Sigmoid colon (tissue), 7 donors: Measurements from ENCODE around the gene CEP104. TPM values are rescaled to one million over a fixed set of nuclear protein-coding genes. Genes with fewer than 3 reads are reported as not detected.
"Not testable (repeated sequence)": the region's sequence is repeated elsewhere in the genome, so short reads cannot be mapped to it uniquely, and the experiment has no call there.

ENCODE experiments used
- DNase-seq: peaks from one replicate; pipeline ENCODE4 v3.0.0-alpha.2; 2019
- H3K27ac ChIP-seq, 4 donors: fragments of 200-600 bp; sonication (generic); one replicate each; pipeline ENCODE4 v1.5.1; 2016 to 2019; ENCODE audit warnings: mild to moderate bottlenecking in 1 of 4
- H3K27me3 ChIP-seq, 3 donors: fragments of 200-600 bp; sonication (generic); one replicate each; pipeline ENCODE4 v1.5.1; 2019; ENCODE audit warnings: mild to moderate bottlenecking in 1 of 3
- H3K36me3 ChIP-seq, 4 donors: fragments of 200-600 bp; sonication (generic); one replicate each; pipeline ENCODE4 v1.5.1; 2016 to 2019
- H3K4me1 ChIP-seq, 4 donors: fragments of 200-600 bp; sonication (generic); one replicate each; pipeline ENCODE4 v1.5.1; 2017 to 2019
- H3K4me3 ChIP-seq, 4 donors: fragments of 200-600 bp; sonication (generic); one replicate each; pipeline ENCODE4 v1.5.1; 2017 to 2019; ENCODE audit warnings: mild to moderate bottlenecking in 2 of 4, moderate library complexity in 1 of 4
- H3K9me3 ChIP-seq, 4 donors: fragments of 200-600 bp in 3 of 4; sonication (generic) in 3 of 4; one replicate each; pipeline versions ENCODE4 v1.5.1 to v1.6.1; 2013 to 2019
- CTCF ChIP-seq, 4 experiments: fragments of 450-650 bp in 3 of 4; fragments of 200-600 bp in 1 of 4; IDR thresholded peaks; one replicate each; pipeline ENCODE4 v1.5.1; 2016 to 2019; ENCODE audit warnings: antibody characterized with exemption in 4 of 4, mild to moderate bottlenecking in 3 of 4, moderate library complexity in 2 of 4
- EP300 ChIP-seq, 4 donors: sonication (generic); formaldehyde crosslinking; IDR thresholded peaks; one replicate each; pipeline ENCODE4 v1.6.1; 2017; ENCODE audit warnings: antibody characterized with exemption in 4 of 4
- POLR2A ChIP-seq, 2 donors: fragments of 450-650 bp; IDR thresholded peaks; one replicate each; pipeline ENCODE4 v1.6.1; 2016; ENCODE audit warnings: antibody characterized with exemption in 2 of 2, mild to moderate bottlenecking in 2 of 2, moderate library complexity in 2 of 2
- POLR2AphosphoS5 ChIP-seq, 4 donors: sonication (generic); formaldehyde crosslinking; IDR thresholded peaks; one replicate each; pipeline ENCODE4 v1.6.1; 2017; ENCODE audit warnings: antibody characterized with exemption in 4 of 4
- whole genome bisulfite sequencing, 2 donors: extraction: QIAGEN DNeasy Blood & Tissue Kit; methylation state at CpG; one replicate each; pipeline ENCODE4 v1.1.7; 2013; 5-methylcytosine and 5-hydroxymethylcytosine counted together
- intact Hi-C: fragments of 100-400 bp; cut with DNase I; formaldehyde crosslinking; loops from one replicate; pipeline ENCODE4 v1.15.1; 2023
- polyA plus RNA-seq, 3 donors: library from polyadenylated mRNA; stranded (reverse); fragments of 200-250 nt; gene quantifications; one replicate each; pipeline ENCODE4 v1.2.3, GENCODE V29; 2013
- total RNA-seq, 4 donors: library from RNA; depleted of rRNA; stranded (reverse); fragments of >200 nt; gene quantifications; one replicate each; pipeline ENCODE4 v1.1.0, GENCODE V29; 2016
- donor health status: healthy with polysubstance abuse.
- donor health status: Bipolar disorder and iron deficiency.
- donor health status: healthy.

The CEP104 gene
- total and polyA plus RNA-seq, 7 donors, result 12.0 to 32.5 (median 21.6) TPM

- WGBS, 2 donors, result 82 to 85% methylated on average over 5 of the region's 5 CpGs
- H3K9me3 ChIP-seq, result no peaks in the 10 kb centered on the region
- H3K36me3 ChIP-seq, result no peaks in the 10 kb centered on the region
- no peak for DNase-seq
- H3K4me1 ChIP-seq, result no peaks in the 10 kb centered on the region
- H3K27ac ChIP-seq, result no peak overlapping the region
- H3K4me3 ChIP-seq, result no peak overlapping the region
- peaks cover 0 to 10% (median 7%) of the 10 kb centered on the region in 3 donors for H3K27me3 ChIP-seq
- no peak for TF ChIP-seq POLR2A (IDR thresholded peaks at IDR 0.05)
- no peak for TF ChIP-seq POLR2AphosphoS5 (IDR thresholded peaks at IDR 0.05)
- no peak for TF ChIP-seq EP300 (IDR thresholded peaks at IDR 0.05)
- TF ChIP-seq CTCF (IDR thresholded peaks at IDR 0.05), result no peak
- intact Hi-C loops, result no loop called here
Measured at GRCh38 chr1:3807769-3808168, 49.2 kb downstream of the CEP104 start.

GRCh38 chr1:3805038-3805437 is 52.0 kb downstream of the CEP104 start:
- H3K27ac ChIP-seq, result no peak overlapping the region
- TF ChIP-seq POLR2A (IDR thresholded peaks at IDR 0.05), result no peak
- TF ChIP-seq EP300 (IDR thresholded peaks at IDR 0.05), result no peak
- no peak for TF ChIP-seq CTCF (IDR thresholded peaks at IDR 0.05)
- no peak for TF ChIP-seq POLR2AphosphoS5 (IDR thresholded peaks at IDR 0.05)
- H3K4me3 ChIP-seq, result no peak overlapping the region
- H3K4me1 ChIP-seq, result peaks cover 0 to 3% (median 0%) of the 10 kb centered on the region in 4 donors
- WGBS, 2 donors, result 71 to 84% methylated on average over 11 of the region's 11 CpGs
- H3K36me3 ChIP-seq, result no peaks in the 10 kb centered on the region
- H3K27me3 ChIP-seq, result peaks cover 0 to 10% (median 7%) of the 10 kb centered on the region in 3 donors
- DNase-seq, result no peak
- intact Hi-C loops, result no loop called here
- H3K9me3 ChIP-seq, result no peaks in the 10 kb centered on the region

- intact Hi-C loops, H3K27ac ChIP-seq, H3K9me3 ChIP-seq, H3K36me3 ChIP-seq, DNase-seq, H3K4me3 ChIP-seq, H3K4me1 ChIP-seq: not testable (repeated sequence)
- 53 to 57% methylated on average over 7 of the region's 7 CpGs for WGBS, 2 donors
- H3K27me3 ChIP-seq, result peaks cover 0 to 10% (median 7%) of the 10 kb centered on the region in 3 donors
Measured at GRCh38 chr1:3804627-3804944, 52.4 kb downstream of the CEP104 start.

GRCh38 chr1:3803905-3804626 is 52.9 kb downstream of the CEP104 start:
- Histone ChIP-seq H3K4me1 (peaks cover 0 to 3% (median 0%) of the 10 kb centered on the region in 4 donors), H3K9me3 (no peaks in the 10 kb centered on the region), H3K4me3 (no peak overlapping the region), H3K36me3 (no peaks in the 10 kb centered on the region), H3K27ac (no peak overlapping the region), H3K27me3 (peaks cover 0 to 10% (median 7%) of the 10 kb centered on the region in 3 donors)
- intact Hi-C loops, result no loop called here
- WGBS, 2 donors, result 43 to 57% methylated on average over 19 of the region's 19 CpGs
- DNase-seq, result no peak
- TF ChIP-seq POLR2A (IDR thresholded peaks at IDR 0.05) (no peak), CTCF (IDR thresholded peaks at IDR 0.05) (no peak), EP300 (IDR thresholded peaks at IDR 0.05) (no peak), POLR2AphosphoS5 (IDR thresholded peaks at IDR 0.05) (no peak)

GRCh38 chr1:3800795-3801194 is 56.2 kb downstream of the CEP104 start:
- peaks cover 0 to 10% (median 7%) of the 10 kb centered on the region in 3 donors for H3K27me3 ChIP-seq
- H3K9me3 ChIP-seq, H3K27ac ChIP-seq, H3K4me1 ChIP-seq, DNase-seq, H3K4me3 ChIP-seq, H3K36me3 ChIP-seq, intact Hi-C loops: not testable (repeated sequence)
- WGBS, 2 donors, result 77 to 85% methylated on average over 3 of the region's 3 CpGs
